H54 (cell line): ENCODE results near the gene COL27A1.

Source experiments
- DNase-seq: peaks from one replicate; pipeline ENCODE4 v3.0.0; 2011; ENCODE audit warnings: low spot score, mixed read lengths; ENCODE audit not compliant: insufficient read length
- FAIRE-seq: peaks from 3 replicates; lab custom pipeline; 2011; peaks lifted over from hg19 to GRCh38; lab: Jason Lieb, UNC
- POLR2A ChIP-seq: IDR thresholded peaks from 2 replicates; pipeline ENCODE4 v1.6.1; 2011; ENCODE audit warnings: low read depth, mild to moderate bottlenecking, low read length

The COL27A1 gene

DNA sequence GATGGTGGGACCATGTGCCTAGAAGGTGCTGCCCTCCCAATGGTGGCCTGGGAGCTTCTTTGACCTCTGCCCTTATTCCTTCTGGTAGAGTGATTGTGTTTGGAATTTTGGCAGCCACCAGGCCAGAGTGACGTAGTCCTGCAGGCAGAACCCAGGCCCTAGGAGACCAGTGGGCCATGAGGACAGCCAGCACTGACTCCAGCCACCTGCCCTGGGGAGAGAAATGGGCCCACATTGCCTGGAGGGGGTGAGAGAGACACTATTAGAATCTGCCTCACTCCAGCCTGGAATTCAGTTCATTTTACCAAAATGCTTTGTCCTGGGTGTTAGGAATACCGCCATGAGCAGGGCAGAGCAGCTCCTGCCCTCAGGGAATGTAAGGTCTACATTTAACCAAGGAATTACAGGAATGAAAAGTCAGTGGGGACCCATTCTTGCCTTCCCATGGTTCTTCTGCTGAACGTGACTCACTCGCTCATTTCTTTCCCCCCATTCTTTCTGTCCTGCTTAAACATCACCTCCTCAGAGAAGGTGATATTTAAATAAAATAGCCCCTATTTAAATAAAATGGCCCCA, 5.5 kb upstream of the COL27A1 start:
- FAIRE-seq (no peak), DNase-seq (no peak)
- no peak for TF ChIP-seq POLR2A

- TF ChIP-seq POLR2A = no peak
Observed at GRCh38 chr9:114150608-114151007, 4.7 kb upstream of the COL27A1 start.

GRCh38 chr9:114151426-114151956, 3.8 kb upstream of the COL27A1 start:
- FAIRE-seq (no peak), DNase-seq (no peak)
- no peak for TF ChIP-seq POLR2A

More at GRCh38 chr9:114150608-114151007, 4.7 kb upstream of the COL27A1 start:
- no peak for FAIRE-seq
- no peak for DNase-seq

DNA sequence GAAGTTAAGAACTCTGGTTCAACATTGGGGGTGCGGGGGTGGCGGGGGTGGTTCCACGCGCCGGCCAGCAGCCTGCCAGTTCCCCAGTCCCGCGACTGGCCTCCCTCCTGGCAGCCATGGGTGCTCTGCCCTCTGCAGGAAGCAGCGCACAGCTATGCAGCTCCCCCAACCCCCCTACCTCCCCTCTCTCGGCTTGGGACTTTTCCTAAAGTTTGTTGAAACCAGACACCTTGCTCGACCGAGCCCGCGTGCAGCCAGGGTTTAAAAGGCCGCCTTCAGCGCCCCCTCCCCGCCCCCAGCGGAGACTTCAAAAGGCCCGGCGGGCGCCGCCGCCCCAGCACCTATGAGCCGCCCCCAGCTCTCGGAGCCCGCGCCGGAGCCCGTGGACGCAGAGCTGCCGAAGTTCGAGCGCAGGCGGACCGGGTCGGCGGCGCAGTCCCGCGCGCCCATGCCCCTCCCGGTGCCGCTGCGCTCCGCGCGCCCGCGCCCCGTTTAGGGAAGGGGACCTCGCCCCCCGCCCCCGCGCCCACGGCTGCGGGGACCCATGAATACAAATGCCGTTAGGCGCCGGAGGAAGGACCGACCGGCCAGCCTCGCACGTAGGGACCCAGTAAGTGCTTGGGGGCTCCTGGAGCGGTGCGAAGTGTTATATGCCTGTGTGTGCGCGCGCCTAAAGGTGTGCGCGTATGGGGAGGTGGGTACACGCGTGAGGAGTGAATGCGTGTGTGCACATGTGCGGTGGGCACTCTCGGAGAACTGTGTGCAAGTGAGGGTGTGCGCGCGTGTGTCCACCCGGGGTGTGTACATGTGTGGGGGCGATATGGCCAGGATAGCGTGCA, 1.4 kb upstream of the COL27A1 start:
- TF ChIP-seq POLR2A = no peak
- FAIRE-seq (no peak), DNase-seq (no peak)

GRCh38 chr9:114154600-114155102, 686 bp upstream of the COL27A1 start:
- FAIRE-seq (no peak), DNase-seq (no peak)
- no peak for TF ChIP-seq POLR2A

GRCh38 chr9:114155995-114156656, 789 bp downstream of the COL27A1 start:
- FAIRE-seq = no peak
- DNase-seq = no peak
- TF ChIP-seq POLR2A = no peak

- TF ChIP-seq POLR2A = no peak; the same call in 1 of the 2 replicates
- peak; percentile 81 for DNase-seq
- peak; percentile 11 for FAIRE-seq
Observed at GRCh38 chr9:114156657-114157421, 1.5 kb downstream of the COL27A1 start.

DNA sequence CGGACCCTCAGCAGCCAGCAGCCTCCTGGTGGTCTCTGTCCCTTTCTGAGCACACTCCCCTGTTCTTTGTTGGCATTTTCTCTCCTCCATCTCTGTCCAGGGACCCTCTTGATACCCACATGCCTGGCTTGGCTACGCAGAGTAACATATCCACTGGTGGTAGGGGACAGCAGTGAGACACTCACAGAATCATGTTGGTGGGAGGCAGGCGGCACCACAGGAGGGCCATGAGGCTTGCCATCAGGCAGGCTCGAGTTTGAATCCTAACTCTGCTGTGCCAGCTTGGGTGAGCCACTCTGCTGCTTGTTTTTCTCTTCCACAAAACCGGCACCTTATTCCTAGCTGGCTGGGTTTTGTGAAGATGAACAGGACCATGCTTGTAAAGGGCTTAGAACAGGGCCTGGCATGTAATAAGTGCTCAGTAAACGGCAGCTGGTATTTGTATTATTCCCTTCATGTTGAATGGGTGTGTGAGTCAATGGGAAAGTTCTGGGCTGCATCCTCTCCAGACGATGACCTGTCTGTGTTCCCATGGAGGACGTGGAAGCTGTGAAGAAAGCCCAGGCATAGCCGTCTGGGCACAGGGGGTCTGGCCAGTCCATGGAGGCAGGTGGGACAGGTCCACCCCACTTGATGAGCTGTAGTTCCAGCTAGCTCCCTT, 2.3 kb downstream of the COL27A1 start:
- FAIRE-seq (no peak), DNase-seq (no peak)
- no peak for TF ChIP-seq POLR2A

- FAIRE-seq = no peak
- no peak for TF ChIP-seq POLR2A
- no peak for DNase-seq
Observed at GRCh38 chr9:114158482-114159130, 3.3 kb downstream of the COL27A1 start.

DNA sequence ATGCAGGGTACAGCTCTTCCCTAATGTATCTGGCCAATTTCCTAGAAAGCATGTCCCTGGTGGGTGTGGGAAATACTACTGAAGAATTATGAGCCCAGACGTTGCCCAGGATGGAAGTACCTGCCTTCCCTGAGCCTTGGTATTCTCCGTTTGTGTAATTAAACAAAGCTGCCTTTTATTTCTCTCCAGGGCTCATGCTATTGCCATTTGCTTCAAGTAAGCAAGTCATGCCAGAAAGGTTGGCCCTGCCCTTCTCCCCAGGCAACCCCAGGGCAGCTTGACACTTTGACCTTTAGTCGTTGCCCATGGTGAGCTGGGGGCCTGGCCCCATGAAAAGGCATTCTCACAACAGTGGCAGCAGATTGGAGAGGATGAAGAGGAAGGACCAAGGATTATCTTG, 4.4 kb downstream of the COL27A1 start:
- DNase-seq (no peak), FAIRE-seq (no peak)
- no peak for TF ChIP-seq POLR2A

DNA sequence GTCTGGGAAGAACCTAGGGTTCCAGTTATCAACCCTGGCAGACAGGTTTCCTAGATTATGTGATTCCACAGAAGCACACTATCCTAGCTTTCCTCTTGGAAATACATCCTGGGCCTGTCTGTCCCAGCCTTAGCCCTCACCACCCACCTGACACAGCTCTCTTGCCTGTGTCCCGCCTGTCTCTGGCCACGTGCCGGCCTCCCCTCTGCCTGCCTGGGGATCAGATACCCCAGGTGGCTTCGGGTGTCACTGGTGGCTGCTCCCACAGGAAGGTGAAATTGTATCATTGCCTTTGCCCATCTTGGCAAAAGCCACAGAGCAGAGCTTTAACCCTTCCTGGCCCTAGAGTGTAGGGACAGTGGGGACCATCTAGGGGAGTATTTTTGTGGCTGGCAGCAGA, 6.2 kb downstream of the COL27A1 start:
- DNase-seq = no peak
- no peak for FAIRE-seq
- no peak for TF ChIP-seq POLR2A

- DNase-seq (no peak), FAIRE-seq (no peak)
- no peak for TF ChIP-seq POLR2A
Observed at GRCh38 chr9:114163517-114163951, 8.2 kb downstream of the COL27A1 start.
